Left lobe of liver (tissue), 2 donors: ENCODE data around the gene IL31RA. TPM values are rescaled to one million over a fixed set of nuclear protein-coding genes. Genes with fewer than 3 reads are reported as not detected.

Experiments used
- ATAC-seq: fragments of 200-7000 bp; cut with Tn5 transposase; one replicate; pipeline ENCODE4 v1.9.1; 2020; ENCODE audit warnings: mild to moderate bottlenecking, moderate library complexity
- DNase-seq: peaks from one replicate; pipeline ENCODE4 v3.0.0-alpha.2; 2020; ENCODE audit warnings: low spot score
- total RNA-seq: library from RNA; stranded (reverse); gene quantifications from one replicate; pipeline ENCODE4 v1.2.1, GENCODE V29; 2021
- donor health status: DM: no; HTN: no; CAD: no; lungs with moderate emphysema.
- donor health status: DM: no; HTN: yes; CAD: no.

IL31RA gene
- total RNA-seq, 1 donor from 2014 or later: not detected

DNA sequence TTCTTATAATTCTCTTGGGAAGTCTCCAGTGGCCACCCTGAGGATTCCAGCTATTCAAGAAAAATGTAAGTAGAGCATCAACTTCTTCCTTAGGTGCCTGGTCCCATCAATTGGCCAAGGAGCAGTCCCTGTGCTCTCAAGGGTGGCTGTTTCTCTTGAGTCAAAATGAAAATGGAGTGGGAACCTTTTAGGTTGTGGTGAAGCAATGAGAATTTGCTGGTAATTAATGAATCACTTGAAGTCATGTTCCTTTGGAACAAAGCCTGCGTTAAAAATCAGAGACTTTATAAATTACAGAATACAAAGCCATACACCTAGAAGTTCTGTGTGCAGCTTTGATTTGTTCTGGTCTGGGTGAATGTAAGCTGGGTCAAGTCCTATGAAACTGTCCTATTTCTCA is 48.9 kb downstream of the IL31RA start:
- ATAC-seq (no peak), DNase-seq (no peak)

DNA sequence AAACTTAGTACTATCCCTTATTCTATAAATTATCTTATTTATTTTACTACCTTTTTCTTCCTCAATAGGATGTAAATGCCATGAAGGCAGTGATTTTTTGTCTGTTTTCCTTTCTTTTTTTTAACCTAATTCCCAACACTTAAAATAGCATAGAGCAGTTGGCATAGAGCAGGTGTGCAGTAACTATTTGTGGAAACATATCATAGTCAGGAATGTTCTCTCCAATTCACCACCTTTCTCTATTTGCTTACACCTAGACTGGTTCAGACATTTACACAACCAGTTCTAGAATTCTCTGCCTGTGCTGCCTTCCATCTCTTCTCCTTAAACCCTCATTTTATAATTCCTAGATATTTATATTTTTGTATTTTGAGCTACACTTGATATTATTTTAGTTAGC is 49.6 kb downstream of the IL31RA start:
- no peak for DNase-seq
- ATAC-seq: no peak

DNA sequence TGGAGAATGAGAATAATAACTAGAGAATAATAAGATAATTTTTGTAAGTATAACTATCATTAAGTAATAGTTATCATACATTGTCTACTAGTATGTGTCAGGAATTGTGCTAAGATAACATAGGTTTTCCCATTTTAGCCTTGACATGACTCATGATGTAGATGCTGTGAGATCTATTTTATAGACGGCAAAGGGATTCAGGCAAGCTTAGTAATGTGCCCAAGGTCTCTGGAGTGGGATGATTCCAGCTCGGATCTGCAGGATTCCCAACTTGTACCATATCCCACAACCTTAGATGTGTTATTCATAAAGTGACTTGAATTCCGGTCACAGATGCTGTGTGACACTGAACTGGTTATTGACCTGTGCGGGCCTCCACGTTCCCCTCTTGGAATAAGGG is 51.5 kb downstream of the IL31RA start:
- DNase-seq: no peak

DNA sequence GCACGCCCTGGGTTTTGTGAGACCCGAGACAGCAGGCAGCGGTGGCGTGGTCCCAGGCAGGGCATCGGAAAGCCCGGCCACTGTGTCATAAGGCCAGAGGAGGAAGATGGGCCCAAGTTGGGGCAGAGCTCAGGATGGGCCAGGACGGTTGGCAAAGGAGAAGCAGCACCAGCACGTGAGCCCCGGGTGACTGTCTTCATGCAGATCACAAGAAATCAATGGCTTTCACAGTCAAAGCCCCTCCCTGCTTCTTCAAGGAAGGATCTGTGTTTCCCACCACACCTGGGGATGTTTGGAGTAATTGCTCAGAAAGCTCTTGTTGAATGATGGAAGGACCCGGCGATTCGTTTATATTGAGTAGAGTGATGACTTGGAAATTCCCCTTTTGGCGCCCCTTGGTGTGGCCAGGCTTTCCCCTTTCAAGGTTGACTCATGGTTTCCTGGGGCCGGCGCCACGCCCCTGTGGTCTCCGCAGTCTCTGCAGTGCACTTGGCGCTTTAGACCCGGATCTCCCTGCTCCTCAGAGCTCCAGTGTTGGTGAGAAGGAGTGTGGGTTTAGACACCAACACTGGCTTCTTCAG is 52.1 kb downstream of the IL31RA start:
- ATAC-seq: no peak
- no peak for DNase-seq

More for the DNA sequence above, 51.5 kb downstream of the IL31RA start:
- ATAC-seq: no peak

DNA sequence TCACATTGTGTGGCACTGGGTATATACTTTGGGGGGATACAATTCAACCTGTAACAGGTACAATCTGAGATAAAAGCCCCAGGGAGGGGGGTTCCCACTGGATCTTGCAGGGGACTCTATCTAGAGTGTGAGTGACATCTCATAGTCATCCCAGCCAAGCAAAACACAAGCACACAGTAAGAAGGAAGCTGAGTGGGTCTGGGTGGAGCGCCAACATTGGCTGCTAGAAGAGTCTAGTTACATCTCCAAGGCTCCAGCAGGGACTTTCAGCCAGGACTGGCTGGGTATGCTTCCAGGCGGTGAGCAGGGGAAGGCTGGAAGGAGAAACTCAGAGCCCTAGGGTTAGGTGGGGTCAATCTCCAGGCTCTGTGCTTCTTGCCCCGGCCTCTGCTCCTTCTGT is 53.0 kb downstream of the IL31RA start:
- ATAC-seq: no peak
- DNase-seq: no peak

DNA sequence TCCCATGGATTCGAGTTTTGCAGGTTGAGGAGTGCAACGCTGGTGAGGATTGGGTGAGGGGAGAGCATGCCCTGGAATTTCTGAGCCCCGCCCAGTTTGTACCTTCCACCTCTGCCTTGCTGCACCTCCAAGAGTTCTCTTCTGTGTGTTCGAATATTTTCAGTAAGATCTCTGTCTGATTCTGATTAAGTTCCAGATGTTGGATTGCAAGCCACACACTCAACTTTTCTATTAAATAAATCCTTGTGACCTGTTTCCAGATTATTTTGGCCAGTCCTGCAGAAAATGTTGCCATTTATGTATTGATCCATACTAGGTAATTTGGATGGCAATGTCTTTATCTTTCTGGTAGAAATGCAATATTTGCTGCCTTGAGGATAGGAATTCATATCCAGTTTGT is 54.1 kb downstream of the IL31RA start:
- DNase-seq (no peak), ATAC-seq (no peak)

DNA sequence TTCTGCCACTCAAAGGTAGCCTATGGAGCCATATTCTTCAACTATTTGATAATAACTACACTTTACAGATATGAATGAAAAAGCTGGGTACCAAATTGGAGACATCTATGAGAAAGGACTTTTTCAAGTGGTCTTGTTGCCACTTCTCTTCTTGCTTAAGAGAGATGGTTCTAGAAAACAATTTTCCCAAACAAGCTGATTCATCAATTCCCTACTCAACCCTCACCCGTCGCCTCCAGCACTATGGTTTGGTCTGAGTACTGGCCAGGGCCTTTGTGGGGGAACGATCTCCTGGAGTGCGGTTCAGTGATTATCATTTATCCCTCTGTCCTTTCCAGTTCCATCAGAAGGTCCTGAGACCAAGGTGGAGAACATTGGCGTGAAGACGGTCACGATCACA is 56.8 kb downstream of the IL31RA start:
- DNase-seq (no peak), ATAC-seq (no peak)

DNA sequence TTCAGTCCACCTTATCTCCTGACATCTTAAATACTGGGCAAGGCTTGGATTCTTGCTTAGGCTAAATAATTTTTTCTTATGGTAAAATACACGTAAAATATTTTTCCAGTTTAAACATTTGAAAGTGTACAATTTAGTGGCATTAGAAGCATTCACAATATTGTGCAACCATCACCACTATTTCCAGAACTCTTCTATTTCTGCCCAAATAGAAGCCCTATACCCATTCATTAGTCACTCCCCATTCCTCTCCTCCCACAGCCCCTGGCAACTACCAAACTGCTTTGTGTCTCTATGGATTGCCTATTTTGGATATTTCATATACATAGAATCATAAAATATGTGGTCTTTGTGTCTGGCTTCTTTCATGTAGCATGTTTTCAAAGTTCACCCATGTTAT is 57.6 kb downstream of the IL31RA start:
- no peak for DNase-seq
- no peak for ATAC-seq

DNA sequence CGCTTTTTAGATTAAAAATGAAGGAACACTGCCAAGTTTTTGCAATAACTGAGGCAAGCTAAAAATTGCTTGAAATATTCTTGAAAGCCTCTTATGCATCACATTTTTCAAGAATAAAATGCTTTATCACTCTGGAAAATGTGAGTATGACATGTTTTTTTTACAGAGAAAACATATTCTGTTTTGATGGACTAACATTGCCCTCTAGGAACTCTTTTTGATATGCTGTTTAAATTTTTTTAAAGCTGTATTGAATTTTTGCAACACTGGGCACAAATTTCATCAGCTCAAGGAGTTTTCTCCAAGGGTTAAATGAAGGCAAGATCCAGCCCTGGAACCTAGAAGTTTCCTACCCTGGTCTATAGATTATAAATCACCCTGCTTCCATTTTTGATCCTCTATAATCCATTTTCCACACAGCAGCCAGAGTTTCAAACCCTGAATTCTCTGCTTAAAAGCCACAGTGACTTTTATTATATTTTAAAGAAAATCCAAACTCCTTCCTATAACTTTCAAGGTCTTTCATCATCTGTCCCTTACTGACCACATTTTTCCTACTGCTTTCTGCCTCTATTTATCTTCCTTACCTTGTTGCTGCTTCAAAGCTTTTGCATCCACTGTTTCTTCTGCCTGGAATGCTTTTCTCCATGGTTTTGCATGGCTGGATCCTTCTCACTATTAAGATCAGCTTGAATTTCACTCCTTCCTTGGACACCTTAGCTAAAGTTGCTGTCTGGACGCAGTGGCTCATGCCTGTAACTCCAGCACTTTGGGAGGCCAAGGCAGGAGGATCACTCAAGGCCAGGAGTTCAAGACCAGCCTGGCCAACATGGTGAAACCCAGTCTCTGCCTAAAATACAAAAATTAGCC is 60.9 kb downstream of the IL31RA start:
- ATAC-seq: no peak

DNA sequence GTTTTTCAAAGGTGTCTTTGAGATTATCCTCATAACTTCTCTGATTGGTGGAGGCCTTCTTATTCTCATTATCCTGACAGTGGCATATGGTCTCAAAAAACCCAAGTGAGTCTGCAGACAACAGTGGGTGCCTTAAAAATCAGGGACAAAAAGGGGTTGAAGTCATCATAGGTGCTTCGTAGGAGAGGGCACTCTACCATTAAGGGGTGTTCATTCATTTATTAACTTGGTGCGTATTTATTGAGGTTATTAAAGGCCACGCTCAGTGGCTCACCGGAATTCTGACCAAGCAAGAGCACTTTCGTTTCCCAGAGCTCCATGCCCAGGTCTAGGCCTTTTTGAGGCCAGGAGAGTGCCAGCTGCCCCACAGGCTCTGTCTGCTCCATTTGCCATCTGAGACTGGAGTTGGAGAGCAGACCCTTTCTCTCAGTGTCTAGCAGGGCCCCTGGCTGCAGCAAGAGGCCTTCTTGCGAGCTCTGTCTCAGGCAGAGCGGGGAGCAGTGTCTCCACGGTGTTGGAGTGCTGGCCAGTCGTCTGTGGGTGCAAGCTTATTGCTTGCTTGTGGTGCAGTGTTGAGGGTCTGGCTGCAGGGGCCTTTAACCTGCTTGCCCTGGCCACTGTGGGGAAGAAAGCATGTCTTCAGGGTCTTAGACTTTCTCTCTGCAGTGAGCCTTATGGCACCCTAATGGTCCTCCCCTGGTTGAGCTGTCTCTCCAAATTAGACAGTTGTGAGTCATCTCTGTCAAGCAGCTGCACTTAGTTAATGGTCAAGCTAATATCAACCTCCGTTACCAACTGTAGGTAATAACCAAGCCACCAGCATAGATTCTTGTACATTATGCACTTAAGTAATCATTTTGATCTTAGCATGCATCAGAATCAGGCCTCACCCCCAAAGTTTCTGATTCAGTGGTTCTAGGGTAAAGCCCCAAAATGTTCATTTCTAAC is 62.6 kb downstream of the IL31RA start:
- DNase-seq: no peak
- ATAC-seq: no peak

More for the DNA sequence above, 60.9 kb downstream of the IL31RA start:
- no peak for DNase-seq

DNA sequence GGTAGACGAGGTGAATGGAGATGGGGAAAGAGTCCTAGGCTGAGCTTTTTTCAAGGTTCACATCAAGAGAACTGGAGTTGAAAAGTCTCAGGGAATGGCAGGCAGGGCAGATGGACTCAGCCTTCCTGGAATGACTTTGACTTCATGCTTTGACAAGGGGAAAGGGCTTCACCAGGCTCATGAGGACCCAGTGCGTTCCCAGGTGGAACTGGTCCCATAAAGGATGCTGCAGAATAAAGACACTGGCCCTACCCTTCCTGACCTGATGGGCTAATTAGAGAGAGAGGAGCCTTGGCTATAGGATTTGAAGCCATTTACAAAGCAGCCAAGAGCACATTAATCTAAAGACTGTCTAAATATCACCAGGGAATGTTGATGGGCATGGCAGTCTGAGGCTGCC is 63.8 kb downstream of the IL31RA start:
- DNase-seq: no peak
- no peak for ATAC-seq

DNA sequence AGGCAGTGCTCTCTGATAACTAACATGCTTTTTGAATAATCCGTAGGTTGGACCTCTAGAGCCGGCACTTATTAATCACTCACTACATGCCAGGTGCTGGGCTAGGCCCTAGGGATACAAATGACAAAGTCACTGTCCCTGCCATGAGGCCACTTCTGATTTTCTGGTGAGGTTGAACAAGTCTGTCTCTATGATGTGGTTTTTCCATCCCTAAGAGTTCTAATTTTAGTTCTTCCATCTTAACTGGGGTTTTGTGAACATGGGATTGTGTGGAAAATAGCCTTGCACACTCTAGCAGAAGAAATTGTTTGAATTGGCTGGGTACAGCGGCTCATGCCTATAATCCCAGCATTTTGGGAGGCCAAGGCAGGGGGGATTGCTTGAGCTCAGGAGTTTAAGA is 64.6 kb downstream of the IL31RA start:
- no peak for ATAC-seq
- no peak for DNase-seq

DNA sequence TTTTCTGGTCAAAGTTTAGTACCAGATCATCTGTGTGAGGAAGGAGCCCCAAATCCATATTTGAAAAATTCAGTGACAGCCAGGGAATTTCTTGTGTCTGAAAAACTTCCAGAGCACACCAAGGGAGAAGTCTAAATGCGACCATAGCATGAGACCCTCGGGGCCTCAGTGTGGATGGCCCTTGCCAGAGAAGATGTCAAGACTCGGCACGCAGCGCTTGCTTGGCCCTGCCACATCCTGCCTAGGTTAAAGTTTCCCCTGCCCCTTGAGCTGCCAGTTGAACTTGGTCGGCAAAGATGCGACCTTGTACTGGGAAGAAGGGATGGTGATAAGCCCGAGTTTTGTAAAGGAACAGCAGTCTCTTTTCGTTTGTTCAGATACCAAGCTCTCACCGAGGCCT is 65.8 kb downstream of the IL31RA start:
- no peak for DNase-seq
- no peak for ATAC-seq

DNA sequence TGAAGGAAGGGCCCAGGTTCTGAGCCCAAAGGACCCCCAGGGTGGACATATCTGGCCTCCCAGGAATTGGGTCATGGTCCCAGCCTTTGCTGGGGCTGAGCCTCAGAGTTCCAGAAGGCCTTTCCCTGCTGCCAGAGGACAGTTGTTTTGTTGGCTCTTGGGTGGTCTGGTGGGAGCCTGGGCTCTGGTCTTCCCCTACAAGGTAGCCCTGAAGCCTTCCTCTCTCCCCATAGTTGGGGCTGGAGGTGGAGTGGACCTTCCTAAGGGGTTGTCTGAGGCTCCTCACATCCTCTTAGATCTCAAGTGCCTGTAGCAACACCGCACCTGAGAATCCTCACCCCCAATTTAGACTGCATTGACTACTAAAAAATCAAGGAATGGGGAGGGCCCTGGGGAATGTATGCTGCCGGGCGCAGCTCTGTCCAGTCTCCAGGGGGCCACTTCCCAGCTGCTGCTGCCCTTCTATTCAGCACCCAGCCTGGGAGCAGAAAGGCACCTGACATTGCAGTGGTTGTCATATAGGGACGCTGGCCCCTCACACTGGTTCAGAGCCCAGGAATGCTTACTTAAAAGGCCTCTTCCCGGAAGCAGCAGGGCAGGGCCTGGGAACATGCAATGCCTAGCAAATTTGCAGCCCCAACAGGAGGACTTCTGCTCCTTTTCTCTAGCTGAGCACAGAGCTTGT is 66.4 kb downstream of the IL31RA start:
- DNase-seq: no peak
- ATAC-seq: no peak

DNA sequence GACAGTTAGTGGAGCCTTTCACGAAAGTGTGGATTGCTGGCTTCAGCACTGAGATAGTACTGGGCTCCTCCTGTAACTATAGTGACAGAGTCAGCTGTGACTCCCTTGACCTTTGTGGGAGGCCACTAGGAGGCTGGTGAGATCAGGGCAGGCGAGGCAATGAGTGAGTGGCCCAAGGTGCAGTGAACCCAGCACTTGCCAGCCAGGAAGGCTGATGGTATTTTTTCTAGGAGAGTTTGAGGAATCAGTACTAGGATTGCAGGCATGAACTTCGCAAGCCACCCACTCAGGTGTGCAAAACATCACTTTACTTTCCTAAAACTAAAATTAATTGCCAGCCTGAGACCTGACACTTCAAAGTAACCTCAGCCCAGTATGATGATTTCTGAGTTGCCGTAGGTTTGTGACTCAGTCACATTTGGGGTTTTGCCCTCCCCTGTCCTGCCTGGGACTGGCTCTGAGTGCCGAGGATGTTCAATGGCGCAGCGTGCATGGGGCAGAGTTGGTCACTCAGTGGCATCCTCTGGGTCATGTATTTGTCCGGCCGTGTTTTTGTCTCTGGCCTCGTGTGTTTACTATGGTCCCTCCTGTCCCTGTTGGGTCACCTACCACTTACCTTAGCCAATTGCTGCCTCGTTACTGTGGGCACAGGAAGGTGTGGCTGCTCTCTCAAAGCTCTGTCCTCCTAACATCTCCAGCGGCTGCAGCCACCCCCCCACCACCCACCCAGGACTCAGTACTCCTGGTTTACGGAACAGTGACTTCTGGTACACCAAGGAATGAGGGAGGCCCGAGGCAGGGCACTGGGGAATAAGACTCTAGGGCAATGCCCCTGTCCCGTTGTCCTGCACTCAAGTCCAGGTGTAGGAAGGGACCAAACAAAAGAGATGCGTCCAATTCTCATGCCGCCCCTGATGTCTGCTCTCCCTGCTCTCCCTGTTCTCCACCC is 67.2 kb downstream of the IL31RA start:
- ATAC-seq: peak; percentile 52
- no peak for DNase-seq

DNA sequence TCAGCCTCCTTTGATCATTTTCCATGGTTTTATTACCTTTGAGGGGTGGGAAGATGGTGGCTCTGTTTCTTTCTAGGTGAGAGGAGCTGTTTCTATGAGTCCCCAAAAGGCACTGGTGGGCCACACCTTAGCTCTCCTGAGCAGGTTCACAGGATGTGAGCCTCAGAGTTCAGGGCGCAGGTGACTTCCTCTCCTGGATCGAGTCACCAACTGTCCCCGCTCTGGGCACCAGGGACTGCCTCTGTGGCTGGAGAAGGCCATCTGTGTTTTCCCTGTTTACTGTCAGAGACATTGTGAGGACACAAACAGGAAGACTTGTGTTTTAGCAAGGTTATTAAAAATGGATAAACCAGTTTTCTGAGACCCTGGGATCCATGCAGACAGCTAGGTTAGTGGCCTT is 68.5 kb downstream of the IL31RA start:
- ATAC-seq (no peak), DNase-seq (no peak)

DNA sequence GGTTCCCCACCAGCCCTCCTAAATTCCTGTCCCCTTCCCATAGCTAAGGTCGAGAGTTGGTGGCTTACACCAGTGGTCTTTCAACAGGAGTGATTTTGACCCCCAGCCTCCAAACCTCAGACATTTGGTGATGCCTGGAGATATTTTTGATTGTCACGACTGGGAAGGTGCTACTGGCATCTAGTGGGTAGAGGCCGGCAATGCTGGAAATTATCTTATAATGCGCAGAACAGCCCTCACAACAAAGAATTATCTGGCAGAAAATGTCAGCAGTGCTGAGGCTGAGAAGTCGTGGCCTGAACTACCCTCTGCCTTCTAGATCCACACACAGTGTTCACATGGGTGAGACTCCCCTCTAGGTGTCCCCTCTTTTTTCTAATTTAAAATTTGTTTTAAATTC is 69.6 kb downstream of the IL31RA start:
- no peak for DNase-seq
- ATAC-seq: peak; percentile 32

DNA sequence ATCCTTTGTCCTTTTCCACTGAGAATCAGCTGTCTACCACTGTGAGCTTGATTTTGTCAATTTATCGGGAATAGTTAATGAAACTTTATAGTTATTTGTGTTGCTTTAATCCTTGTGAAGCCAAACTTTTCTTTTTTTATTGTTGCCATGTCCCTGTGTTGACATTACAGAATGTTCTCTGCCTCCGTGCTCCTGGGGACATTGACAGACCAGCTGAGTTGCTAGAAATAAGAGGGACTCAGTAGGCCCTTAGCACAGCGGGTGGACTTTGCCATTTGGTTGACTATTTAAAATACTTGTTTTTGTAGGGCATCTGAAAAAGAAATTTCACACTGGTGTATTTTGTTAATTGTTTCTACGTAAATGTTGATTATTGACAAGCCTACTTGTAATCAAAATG is 70.5 kb downstream of the IL31RA start:
- DNase-seq (no peak), ATAC-seq (peak; percentile 45)

DNA sequence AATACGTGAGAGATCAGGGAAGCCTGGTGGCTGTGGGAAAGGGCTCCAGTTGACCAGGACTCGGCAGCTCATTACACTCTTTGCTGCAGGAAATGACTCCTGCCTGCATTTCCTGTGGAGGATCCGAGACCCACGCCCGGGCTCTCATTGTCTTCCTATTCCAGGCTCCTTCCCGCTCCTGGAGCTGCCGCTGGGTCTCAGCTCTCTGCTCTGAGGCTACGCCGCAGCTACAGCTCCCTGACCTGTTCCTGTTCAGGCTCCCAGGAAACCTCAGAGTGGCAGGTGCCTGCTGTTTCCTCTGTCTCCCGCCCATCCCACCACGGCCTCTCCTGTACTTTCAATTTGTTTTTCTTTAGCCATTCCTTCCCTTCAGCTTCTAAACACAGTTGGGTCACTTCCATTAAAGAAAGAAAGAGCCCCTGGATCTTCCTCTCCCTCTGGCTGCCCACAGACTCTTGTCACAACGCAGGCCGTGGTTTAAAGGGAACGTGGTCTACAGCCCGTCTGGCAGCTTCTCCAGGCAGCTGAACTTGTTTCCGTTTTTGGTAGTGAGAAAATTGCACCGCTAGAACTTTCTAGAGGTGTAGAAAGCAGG is 72.1 kb downstream of the IL31RA start:
- peak; percentile 42 for ATAC-seq
- DNase-seq: no peak
